HG03439 (cell line): ENCODE results near the gene RGS10.
"Not testable (repeated sequence)": the region's sequence is repeated elsewhere in the genome, so short reads cannot be mapped to it uniquely, and the experiment has no call there.

ENCODE experiments used
- ATAC-seq: cut with Tn5 transposase; IDR thresholded peaks from one replicate; pipeline ENCODE4 v1.9.1; 2021; ENCODE audit warnings: mild to moderate bottlenecking, moderate library complexity; ENCODE audit not compliant: unreplicated experiment

Gene RGS10, protein sequence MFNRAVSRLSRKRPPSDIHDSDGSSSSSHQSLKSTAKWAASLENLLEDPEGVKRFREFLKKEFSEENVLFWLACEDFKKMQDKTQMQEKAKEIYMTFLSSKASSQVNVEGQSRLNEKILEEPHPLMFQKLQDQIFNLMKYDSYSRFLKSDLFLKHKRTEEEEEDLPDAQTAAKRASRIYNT

DNA sequence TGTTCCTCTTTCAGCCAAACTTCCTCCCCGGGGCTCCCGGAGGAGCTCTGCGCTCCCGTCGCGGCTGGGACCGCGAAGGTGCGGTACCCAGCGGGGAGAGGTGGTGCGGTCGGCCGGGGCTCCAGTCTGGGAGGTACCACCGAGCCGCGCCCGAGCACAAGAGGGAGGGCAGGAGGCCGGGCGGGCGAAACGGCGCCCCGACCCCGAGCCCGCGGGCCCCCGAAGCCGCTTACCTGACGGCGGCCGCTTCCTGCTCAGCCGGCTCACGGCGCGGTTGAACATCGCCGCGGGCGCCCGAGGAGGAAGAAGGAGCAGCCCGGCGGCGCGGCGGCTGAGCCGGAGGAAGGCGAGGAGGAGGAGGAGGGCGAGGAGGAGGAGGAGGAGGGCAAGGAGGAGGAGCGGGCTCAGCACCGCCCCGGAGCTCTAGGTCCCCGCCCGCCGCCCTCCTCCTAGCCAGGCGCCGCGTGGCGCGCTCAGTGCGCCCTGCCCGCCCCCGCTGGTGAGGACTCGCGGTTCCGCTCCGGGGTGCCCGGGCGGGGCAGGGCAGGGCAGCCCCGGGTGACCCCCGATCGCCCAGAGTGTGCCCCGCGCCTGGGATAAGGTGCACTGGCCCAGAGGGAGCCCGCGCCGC is at the start of gene RGS10:
RGS10 (minus strand) TSS at position 363 of the 631 bp plus-strand sequence; CDS start at position 282, 81 bp downstream.
- peak; percentile 75 for ATAC-seq

DNA sequence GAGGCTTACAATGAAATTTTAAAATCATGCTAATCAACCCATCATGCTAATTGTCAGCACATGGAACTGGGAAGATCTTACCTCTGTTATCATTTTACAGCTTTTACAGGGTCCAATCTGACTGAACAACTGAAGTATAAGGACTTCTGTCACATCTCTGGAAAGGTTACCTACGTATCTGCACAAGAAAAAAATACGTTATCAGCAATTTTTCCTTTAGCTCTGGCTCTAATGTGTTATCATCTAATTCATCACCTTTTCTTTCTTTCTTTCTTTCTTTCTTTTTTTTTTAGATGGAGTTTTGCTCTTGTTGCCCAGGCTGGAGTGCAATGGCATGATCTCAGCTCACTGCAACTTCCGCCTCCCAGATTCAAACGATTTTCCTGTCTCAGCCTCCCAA is 45.6 kb upstream of the RGS10 start:
- no peak for ATAC-seq

DNA sequence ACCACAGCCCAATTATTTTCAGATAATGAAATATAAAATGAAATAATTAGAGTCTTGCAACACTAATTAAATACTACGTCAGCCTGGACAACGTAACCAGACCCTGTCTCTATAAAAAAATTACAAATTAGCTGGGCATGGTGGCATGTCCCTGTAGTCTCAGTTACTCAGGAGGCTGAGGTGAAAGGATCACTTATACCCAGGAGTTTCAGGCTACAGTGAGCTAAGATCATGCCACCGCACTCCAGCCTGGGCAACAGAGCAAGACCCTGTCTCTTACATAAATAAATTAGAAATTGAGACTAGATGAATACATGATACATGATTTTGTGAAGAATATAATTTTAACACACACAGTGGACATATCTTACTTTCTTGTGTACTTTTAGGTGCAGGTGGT is 35.8 kb upstream of the RGS10 start:
- ATAC-seq, result no peak

DNA sequence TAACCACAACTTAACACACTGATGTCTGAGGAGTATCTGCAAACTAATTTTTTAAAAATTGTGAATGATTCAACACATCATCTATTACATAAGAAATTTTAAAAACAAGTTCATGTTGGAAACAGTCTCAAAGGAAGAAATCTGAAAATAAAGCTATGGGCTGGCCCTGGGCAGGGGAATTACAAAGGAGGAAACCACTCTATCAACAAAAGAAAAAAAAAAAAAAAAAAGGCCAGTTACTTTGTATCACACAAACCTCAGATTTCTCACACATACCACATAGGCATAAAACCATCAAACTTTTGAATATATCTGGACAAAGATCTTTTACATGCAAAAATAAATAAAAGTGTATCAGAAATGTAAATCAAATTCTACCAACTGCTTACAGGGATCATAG is 33.5 kb upstream of the RGS10 start:
- no peak for ATAC-seq

DNA sequence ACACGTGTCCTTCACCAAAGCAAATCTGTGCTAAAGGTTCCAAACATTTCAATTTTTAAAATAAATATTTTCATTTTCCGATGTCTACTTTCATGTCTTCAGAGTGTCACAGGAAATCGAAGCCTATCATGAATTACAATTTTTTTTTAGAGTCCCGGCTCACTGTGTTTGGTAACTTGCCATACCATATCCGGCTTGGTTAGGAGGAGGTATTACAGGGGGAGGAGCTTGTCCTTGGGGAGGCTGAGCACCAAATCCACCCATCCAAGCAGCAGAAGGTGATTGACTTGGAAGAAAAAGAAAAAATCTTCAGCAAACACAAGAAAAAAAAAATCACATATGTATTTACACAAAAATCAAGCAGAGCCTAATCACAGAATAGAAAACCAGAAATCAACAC is 33.0 kb upstream of the RGS10 start:
- no peak for ATAC-seq

DNA sequence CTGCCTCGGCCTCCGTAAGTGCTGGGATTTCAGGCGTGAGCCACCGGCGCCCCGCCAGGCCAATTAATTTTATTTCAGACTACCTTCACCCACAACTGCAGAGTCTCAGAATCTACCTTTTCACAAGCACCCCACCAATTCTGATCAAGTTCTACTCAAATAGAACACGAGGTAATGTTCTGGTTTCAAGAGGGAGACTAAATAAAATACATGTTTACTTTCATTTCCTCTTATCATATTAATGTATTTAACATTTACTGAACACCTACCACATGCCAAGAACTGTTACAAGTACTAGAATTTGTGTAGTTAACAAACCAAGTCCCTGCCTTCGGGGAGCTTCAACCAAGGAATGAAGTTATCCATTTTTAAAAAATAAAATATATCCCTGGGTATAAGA is 25.5 kb upstream of the RGS10 start:
- no peak for ATAC-seq

DNA sequence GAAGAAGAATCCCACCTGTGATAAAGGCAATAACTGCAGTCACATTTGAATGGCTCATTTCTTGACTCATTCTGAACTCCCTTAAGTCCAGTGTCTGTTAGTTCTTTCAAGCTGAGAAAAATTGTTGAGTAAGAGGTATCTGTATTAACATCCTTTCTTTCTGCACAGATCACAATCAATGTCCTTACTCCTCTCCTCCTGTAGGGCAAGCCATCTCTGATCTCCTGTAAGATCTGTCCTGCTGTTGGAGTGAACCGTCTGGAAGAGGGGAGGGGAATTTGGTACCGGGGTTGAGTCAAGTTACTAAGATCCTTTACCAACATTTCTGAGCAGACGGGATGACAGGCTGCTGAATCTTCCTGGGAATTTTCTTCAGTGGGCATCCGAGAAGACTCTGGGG is 19.6 kb upstream of the RGS10 start:
- no peak for ATAC-seq

DNA sequence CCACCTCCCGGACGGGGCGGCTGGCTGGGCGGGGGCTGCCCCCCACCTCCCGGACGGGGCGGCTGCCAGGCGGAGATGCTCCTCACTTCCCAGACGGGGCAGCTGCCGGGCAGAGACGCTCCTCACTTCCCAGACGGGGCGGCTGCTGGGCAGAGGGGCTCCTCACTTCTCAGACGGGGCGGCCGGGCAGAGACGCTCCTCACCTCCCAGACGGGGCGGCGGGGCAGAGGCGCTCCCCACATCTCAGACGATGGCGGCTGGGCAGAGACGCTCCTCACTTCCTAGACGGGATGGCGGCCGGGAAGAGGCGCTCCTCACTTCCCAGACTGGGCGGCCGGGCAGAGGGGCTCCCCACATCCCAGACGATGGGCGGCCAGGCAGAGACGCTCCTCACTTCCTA is 17.0 kb upstream of the RGS10 start:
- not testable (repeated sequence) for ATAC-seq

DNA sequence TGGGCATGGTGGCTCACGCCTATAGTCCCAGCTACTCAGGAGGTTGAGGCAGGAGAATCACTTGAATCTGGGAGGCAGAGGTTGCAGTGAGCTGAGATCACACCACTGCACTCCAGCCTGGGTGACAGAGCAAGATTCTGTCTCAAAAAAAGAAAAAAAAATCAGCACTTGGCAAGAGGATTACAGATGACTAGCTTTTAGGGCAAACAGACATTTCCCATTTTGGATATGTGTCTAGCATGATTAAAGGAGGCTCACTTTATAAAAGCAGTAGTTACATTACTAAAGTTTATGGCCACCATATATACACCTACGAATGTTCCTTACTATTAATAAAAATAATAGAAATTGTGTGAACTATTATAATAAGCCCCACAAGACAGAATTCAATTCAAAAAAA is 13.6 kb upstream of the RGS10 start:
- not testable (repeated sequence) for ATAC-seq

DNA sequence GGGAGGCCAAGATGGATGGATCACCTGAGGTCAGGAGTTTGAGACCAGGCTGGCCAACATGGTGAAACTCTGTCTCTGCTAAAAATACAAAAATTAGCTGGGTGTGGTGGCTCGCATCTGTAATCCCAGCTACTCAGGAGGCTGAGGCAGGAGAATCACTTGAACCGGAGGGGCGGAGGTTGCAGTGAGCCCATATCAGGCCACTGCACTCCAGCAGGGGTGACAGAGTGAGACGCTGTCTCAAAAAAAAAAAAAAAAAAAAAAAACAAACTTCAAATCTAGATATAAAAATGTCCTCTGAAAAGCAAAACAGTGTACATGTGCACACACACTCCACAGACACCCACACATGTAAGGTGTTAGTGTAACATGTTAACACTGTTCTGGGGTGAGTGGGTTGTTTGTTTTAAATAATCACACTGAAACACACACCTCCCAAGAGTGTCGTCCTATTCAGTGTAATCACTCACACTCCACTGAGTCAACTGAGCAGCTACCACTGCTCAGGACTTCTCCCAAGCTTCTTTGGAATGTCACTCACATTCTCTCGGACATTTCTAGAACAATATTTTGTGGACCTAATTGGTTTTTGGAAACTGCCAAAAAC is 12.8 kb upstream of the RGS10 start:
- no peak for ATAC-seq

DNA sequence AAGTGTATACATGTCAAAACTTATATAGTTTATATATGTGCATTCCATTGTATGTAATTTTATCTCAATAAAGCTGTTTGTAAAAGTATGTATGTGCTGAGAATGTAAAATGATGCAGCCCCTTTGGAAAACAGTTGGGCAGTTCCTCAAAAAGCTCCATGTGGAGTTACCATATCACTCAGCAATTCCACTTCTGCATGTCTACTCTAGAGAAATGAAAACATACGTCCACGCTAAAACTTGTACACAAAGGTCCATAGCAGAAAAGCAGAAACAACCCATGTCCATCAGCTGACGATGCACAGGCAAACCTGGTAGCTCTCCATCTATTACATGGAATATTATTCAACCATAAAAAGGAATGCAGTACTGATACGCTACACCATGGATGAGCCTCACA is 8.3 kb upstream of the RGS10 start:
- ATAC-seq, result no peak

DNA sequence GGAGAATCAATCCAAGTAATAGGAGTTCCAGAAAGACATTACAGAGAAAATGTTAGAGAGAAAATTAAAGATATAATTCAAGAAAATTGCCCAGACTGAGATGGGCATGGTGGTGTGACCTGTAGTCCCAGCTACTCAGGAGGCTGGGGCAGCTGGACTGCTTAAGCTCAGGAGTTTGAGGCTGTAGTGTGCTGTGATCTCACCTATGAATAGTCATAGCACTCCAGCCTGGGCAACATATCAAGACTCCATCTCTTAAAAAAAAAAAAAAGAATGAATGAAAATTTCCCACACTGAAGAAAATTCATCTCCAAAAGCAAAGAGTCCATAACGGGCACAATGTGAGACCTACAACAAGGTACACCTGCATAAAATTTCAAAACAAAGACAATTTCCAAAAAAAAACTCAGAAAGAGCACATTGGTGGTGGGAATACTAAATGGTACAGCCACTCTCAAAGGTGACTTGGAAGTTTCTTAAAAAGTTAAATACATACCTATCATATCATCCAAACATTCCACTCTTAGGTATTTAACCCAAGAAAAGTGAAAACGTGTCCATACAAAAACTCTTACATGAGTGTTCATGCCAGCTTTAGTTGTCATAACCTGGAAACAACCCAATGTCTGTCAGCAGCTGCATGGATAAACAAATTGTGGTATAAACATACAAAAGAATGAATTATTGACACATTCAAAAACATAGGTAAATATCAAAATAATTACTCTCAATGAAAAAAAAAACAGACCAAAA is 6.9 kb upstream of the RGS10 start:
- no peak for ATAC-seq

DNA sequence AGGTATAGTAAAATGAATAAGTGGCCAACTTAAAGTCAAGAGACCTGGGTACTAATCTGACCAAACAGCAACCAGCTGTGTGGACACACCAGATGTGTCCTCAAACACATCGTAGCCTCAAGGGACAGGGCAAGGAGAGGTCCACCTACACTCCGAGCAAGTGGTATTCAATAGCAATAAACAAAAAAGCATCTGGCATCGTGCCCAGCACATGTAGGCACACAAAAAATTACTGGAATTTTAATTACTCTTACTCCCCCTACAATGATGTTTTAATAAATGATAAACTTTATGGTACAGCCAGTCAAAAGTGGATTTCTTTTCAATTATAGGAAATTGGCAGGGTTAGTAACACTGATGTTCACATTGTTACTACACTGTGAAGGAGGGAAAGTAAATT is 3.5 kb upstream of the RGS10 start:
- no peak for ATAC-seq

DNA sequence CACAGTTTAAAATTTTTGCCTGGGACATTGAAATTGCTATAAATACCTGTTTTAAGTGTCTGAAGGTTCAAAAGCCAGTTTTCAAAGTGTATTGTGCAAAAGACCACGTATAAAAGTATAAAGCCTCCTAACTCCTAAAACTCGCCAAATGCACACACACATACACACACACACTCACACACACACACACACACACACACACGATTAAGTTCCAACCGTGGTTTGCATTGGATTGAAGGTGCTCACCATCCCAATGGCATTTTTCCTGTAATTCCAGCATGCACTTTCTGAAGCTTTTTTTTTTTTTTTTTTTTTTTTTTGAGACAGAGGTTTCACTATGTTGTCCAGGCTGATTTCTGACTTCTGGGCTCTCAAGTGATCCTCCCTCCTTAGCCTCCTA is 2.8 kb upstream of the RGS10 start:
- no peak for ATAC-seq

DNA sequence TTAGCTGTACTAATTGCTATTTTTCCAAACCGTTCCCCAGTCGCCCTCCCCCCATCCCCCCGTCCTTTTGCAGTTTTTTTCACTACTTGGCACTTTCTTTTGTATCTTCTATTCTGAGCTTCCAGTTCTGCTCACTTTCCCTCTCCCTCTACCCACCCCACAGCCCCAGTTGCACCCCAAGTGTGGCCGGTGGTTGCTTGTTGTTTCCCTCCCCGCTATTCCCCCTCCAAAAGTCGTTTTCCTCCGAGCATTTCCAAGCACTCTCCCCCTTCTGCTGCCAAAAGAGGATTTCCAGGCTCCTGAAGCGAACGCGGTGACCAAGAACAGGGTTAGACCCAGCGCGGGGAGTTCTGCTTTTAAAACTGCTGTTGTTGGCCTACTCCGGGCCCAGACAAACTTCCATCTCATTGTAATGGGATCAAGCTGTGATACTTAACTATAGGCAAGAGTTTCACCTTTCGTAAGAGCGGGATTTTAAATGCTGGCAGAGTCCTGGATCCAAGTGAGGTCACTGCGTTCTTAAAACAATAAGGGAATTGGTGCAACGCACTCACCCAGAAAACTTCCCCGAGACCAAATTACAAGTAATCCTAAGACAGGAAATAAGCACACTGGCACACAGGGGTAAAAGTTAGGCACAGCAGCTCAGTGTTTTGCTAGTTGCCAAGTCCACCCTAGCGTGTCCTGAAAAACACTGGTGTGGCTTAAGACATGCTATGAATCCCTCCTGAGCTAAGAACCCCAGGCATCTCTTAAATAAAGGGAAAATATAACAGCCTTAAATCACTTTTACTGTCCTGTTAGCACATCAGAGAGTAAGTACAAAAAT is 1.5 kb upstream of the RGS10 start:
- ATAC-seq, result no peak

DNA sequence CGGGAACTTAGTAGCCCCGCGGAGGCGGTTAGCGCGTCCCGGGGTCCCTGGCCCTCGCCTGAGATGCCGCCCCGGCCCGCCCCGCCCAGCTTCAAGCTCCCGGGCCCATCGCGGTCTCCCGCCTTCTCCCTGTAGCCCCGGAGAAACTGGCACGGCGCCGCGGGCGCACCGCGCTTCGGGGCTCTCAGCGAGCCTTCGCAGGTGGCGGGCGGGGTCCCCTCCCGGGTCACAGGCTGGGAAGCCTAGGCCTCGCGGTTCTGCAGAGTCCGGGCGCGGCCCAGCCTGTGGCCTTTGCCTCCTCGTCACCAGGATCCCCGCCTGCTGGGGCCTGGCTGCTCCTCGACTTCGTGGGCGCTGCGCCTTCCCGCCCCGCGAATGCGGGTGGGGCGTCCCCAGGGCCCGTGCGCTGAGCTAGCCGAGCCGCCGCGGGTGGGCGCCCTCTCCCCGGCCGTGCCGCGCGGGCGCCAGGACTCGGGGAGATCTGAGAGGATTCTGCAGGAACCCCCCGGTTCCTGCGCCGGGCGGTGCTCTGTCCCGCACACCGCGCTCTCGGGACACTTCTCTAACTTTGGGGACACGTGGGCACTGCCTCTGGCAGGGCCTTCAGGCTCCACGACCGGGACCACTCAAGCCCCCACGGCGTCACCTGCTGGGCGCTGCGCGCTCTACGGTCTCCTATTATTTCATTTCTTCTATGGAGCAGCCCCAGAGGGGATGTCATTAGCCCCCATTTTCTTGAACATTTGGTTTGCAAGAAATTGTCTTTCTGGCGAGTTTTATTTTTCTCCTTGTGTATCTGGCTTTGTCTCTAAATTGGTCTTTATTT is 682 bp upstream of the RGS10 start:
- ATAC-seq, result peak; percentile 41

DNA sequence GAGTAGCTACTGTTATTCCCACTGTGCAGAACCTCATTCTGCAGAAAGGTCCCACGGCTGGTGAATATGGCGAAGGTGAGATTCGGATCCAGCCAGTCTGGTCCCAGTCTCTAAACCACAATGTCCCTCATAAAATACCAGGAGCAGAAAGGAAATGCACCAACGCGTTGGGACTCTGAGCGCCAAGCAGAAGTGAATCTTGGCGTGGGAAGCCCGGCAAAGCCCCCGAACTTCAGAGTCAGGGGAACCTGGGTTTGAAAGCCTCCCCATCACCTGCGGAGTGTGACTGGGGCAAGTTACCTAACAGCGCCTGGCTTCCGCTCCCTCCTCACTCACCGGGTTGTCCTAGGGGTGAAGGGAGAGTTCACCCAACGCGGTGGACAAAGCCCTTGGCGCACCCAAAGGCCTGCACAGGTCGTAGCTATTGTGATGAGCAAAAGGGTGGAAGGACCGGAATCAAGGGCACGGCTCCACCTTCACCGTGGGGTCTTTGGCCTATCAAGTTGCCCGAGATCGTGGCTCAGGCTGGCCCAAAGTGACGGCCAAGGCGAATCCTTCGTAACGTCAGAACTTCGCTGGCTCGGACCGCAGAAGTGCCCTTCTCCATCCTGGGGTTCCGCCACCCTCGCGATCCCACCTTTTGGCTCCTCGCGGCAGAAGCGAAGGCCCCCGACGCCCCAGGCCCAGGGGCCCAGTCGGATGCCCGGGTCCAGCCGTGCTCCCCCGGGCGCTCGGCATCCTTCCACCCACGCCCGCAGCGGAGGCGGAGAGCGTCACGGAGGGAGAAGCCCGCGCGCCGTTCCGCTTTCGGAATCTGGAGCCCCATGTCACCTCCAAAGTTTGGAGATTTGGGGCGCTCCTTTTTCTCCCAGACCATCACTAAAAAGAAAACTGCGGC is 811 bp downstream of the RGS10 start:
- peak; percentile 20 for ATAC-seq

DNA sequence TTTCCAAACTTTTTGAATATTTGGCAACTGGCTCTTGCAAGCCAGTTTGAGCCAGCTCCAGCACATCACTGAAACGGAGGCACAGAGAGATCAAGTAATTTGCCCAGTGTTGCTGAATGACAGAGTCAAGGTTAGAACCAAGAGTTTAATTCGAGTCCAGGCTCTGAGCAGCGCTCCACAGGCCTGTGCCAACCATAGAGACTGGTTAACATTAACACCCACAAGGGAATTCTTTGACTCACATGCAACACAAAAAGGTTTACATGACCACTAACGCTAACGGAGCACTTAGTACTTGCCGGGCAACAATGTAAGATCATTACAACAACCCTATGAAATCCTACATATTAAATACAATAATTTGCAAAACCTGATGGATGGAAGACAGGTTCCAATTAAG is 1.5 kb downstream of the RGS10 start:
- ATAC-seq, result no peak

DNA sequence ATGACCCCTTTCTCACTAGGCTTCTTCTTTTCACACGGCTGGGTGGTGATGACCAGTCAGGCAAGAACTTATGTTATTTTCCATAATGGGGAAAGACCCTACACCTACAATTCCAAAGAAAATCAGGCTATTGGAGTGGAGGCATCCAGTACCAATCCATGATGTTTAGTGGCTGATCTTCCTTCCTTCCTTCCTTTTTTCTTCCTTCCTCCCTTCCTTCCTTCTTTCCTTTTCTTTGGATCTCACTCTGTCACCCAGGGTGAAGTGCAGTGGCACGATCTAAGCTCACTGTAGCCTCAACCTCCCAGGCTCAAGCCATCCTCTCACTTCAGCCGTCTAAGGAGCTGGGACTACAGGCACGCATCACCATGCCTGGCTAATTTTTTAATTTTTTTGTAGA is 2.5 kb downstream of the RGS10 start:
- no peak for ATAC-seq
